NCI-H524 (cell line): ENCODE measurements around the gene FAM149A.

Experiments
- DNase-seq, 2 experiments: peaks; one replicate each; lab custom pipeline; 2025; lab: John Stamatoyannopoulos, UW

Gene FAM149A

GRCh38 chr4:186202490-186203140 lies 98.1 kb downstream of the FAM149A start:
- DNase-seq: no peak

DNA sequence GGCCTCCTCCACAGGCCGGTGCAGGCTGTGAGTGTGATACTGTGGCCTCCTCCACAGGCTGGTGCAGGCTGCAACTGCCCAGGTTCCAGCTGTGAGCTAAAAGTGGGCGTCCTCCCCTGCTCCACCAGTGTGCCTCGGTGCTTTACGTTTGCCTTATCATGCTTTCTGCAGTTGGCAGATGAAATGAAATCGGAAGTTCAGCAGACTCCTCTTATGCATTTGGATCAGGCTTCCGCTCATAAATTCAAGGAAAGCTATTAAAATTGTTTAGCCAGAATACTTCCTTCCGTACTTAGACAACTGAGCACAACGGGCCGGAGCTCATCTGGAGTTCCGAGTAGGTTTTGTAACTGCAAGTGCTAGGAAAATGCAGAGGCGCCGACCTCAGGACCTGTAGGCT lies 98.9 kb downstream of the FAM149A start:
- no peak for DNase-seq

GRCh38 chr4:186204103-186204559 lies 99.6 kb downstream of the FAM149A start:
- DNase-seq: no peak

GRCh38 chr4:186204686-186205085 lies 100.2 kb downstream of the FAM149A start:
- no peak for DNase-seq

- no peak for DNase-seq
Measured at GRCh38 chr4:186205156-186205555, 100.7 kb downstream of the FAM149A start.

GRCh38 chr4:186216465-186217024 lies 112.0 kb downstream of the FAM149A start:
- DNase-seq: peak; percentile 76 to 89

GRCh38 chr4:186217733-186218293 lies 113.3 kb downstream of the FAM149A start:
- no peak for DNase-seq

DNA sequence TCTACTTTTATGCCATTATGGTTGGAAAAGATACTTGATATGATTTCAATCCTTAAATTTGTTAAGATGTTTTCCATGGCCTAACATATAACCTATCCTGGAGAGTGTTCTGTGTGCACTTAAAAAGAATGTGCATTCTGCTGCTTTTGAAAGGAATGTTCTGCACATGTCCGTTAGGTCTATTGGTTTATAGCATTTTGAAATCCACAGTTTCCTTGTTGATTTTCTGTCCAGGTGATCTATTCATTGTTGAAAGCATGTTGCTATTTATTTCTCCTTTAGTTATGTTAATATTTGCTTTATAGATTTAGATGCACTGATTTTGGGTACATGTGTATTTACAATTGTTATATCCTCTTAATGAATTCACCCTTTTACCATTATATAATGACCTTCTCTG lies 117.1 kb downstream of the FAM149A start:
- DNase-seq: no peak
